Measurements from ENCODE around the gene TMIGD1.
"Not testable (repeated sequence)": the region's sequence is repeated elsewhere in the genome, so short reads cannot be mapped to it uniquely, and the experiment has no call there.

TMIGD1 gene

DNA sequence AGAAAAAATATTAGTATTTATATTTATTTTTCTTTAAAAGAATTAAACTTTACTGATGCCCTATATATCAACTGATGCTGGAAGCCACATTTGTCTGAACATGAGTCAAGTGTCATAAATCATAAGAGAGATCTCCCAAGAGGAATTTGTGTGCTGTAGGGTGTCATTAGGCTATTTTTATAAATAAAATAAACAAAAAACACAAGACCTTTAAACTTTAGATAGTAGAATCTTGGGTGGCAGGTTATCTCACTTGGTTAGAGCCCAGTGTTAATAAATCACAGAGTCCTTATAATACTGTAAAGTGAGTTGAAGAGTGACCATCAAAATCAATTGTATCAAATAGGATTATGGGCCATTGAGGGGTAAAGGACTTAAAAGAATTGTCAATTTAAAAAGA, 23.6 kb upstream of the TMIGD1 start:
- no peak for DNase-seq

DNA sequence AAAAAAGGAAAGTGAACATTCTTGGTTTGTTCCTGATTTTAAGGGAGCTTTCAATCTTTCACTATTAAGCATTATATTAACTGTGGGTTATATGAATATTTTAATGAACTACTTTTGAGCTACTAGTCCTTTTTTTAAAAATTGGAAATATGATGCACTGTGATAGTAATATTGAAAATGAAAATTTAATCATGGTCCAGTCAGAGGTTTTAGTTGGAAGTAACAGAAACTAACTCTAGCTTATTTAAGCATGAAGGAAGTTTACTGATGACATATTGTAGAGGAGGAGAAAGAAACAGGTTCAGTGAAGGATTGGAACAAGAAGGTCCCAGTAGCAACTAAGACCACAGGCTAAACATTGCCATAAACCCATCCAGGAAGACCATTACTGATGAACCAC, 20.8 kb upstream of the TMIGD1 start:
- DNase-seq, result no peak

GRCh38 chr17:30352240-30352814, 18.5 kb upstream of the TMIGD1 start:
- no peak for DNase-seq

DNA sequence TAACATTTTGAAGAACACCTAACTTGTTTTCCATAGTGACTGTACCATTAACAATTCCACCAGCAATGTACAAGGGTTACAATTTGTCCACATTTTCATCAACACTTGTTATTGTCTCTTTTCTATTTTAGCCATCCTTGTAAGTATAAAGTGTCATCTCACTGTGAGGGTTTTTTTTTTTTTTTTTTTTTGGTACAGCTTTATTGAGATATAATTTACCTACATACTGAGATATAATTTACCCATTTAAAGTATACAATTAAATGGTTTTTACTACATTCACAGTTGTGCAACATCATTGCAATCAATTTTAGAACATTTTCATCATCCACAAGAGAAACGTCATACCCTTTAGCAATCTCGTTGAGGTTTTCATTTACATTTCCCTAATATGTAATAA, 17.9 kb upstream of the TMIGD1 start:
- DNase-seq, result no peak

- not testable (repeated sequence) for DNase-seq
These were observed 17.4 kb upstream of the TMIGD1 start for GRCh38 chr17:30351263-30351662.

- no peak for DNase-seq
These were observed 15.4 kb upstream of the TMIGD1 start for GRCh38 chr17:30349252-30349651.

DNA sequence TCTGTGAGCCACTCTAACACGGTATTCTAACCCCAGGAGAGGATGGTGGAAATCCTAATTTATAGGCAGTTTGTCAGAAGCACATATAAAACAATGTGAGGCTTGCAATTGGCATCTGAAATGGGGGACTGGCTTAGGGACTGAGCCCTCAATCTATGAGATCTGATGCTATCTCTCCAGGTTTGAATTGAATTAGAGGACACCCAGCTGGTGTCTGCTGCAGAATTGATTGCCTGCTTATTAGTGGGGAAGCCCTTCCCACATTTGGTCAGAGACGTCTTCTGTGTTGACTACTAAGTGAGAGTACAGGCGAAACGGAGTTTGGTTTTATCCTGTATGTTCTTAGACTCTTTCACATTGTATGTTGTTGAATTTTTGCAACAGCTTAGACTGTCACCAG, 13.6 kb upstream of the TMIGD1 start:
- DNase-seq, result no peak

GRCh38 chr17:30346221-30346795, 12.5 kb upstream of the TMIGD1 start:
- no peak for DNase-seq

DNA sequence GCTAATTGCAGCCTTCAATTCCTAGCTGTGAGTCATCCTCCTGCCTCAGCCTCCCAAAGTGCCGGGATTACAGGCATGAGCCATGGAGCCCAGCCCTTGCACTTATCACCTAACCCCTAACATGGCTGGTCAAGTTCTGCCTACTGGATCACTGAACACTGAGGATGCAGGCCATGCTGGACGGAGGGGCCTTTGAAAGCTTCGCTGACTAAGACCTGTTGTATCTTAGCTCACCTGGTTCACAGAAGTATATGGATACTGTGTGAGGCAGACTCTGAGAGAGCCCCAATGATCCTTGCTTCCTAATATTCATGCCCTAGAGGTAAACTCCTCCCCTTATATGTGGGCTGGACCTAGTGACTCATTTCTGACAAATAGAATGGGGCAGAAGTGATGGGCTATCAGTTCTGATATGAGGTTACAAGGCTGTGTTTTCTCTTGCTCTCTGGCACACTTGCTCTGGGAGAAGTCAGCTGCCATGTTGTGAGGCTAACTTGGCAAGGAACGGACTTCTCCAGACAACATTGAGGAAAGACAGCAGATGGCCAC, 11.7 kb upstream of the TMIGD1 start:
- DNase-seq, result no peak

GRCh38 chr17:30345089-30345433, 11.2 kb upstream of the TMIGD1 start:
- DNase-seq, result no peak

DNA sequence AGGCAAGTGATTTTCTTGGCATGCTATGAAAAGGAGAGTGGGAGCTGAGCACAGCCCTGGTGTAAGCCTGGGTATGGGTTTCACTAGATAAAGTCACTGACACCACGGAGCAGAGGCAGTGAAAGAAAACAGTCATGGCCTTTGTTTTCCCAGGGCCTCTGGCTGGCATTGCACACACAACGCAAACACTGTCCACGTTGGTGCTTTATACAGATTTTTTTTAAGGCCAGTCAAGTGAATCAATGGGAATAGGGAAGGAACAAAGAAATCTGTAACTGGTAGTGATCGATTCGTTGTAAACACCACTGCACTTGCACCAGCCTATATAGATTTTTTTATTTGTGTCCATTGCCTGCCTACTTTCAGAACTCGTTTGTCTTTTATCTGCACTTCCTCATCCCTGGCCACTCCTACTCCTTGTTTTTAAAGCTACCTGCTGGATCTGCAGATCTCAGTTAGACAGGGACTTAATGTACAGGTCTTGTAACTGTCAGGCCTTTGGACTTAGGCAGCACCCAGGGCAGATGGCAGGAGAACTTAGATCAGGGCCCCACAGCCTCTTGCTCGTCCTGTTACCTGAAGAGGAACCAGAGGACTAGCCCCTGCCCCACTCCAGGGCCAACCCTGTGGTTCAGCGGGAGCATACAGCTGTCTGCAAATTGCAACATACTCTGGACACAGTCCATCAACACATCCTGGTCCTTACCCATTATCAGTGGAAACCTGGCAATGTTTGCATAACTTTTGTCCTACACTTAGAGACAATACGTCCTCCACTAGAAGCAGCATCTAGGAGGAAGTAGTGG, 10.6 kb upstream of the TMIGD1 start:
- no peak for DNase-seq

- no peak for DNase-seq
These were observed 9.9 kb upstream of the TMIGD1 start for GRCh38 chr17:30343796-30344195.

DNA sequence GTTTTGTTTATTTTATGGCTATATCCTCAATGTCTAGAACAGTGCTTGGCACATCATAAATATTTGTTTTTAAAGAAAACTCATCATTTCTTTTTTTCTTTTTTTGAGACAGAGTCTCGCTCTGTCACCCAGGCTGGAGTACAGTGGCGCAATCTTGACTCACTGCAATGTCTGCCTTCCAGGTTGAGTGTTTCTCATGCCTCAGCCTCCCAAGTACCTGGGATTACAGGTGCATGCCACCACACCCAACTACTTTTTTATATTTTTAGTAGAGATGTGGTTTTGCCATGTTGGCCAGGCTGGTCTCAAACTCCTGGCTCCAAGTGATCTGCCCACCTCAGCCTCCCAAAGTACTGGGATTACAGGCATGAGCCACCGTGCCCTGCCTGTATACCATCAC, 9.4 kb upstream of the TMIGD1 start:
- not testable (repeated sequence) for DNase-seq

DNA sequence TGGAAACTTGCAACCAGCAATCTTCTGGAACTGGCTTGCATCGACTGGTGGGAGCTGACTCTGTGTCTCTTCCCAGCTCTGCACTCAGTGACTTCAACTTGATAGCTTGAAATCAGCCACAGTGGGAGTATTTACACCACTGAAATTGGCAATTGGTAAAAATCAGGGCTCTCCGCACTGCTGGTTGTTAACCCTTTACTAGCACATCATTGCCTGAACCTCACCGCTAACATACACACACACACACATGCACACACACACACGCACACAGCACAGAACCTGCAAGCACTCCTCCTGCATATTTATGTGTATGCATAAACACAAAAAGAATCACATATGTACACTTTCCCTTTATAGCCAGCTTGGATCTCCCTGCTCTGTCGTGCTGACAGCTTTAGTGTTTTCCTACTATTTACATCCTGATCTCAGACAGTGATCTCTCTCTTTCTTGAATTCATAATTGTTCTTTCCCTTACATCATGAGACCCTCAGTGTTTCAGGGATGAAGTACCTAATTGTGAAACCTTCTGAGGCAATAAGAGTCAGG, 7.9 kb upstream of the TMIGD1 start:
- DNase-seq, result no peak

DNA sequence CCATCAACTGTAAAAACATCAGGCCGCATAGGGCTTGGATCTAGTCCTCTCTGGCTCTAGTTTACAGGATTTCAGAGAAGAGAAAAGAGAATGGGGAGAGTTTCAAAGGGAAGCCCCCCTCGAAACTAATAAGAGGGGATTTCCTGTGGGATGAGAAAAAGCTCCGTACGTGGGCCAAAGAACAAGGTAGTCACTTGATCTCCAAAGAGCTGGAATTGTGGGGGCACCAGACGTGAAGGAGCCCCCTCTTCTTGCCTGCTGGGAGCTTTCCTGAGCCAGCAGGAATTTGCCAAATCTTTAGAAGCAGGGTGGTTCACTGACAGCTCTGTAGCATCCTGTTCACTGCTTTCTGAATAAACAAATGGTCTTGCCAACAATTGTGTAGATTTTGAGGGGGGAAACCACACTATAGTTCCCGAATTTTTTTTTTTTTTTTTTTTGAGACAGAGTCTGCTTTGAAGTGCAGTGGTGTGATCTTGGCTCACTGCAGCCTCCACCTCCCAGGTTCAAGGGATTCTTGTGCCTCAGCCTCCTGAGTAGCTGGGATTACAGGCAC, 7.0 kb upstream of the TMIGD1 start:
- DNase-seq, result no peak

DNA sequence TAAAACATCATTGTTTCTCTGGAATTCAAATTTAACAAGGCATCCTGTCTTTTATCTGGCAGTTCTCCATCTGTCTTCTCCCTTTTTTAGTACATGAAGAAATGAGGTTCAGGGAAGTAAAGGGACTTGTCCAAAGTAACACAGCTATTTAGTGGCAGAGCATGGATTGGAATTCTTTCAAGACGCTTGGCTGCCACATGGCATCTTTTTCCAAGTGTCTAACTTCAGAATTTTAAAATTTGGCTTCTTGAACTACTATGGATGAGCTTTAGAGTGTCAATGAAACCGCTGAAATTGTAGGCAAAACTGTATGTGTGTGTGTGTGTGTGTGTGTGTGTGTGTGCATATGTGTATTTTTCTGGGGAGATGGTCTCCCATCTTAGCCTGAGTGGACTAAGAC, 5.2 kb upstream of the TMIGD1 start:
- DNase-seq, result no peak

- DNase-seq, result no peak
These were observed 3.6 kb upstream of the TMIGD1 start for GRCh38 chr17:30337393-30337999.

GRCh38 chr17:30336369-30337171, 2.7 kb upstream of the TMIGD1 start:
- no peak for DNase-seq

DNA sequence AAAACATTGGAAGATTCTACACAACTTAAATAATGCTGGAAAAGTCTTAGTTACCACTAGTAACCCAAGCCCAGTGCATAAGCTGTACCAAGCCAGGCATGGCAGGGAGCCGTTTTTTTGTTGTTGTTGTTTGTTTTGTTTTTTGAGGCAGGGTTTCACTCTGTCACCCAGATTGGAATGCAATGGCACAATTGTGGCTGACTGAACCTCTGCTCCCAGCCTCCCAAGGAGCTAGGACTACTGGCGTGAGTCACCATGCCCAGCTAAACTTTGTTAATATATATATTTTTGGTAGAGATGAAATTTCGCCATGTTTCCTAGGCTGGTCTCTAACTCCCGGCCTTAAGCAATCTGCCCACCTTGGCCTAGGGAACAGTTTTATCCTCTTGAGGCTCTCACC, 564 bp upstream of the TMIGD1 start:
- DNase-seq, result no peak

GRCh38 chr17:30332057-30332542, 1.8 kb downstream of the TMIGD1 start:
- no peak for DNase-seq

DNA sequence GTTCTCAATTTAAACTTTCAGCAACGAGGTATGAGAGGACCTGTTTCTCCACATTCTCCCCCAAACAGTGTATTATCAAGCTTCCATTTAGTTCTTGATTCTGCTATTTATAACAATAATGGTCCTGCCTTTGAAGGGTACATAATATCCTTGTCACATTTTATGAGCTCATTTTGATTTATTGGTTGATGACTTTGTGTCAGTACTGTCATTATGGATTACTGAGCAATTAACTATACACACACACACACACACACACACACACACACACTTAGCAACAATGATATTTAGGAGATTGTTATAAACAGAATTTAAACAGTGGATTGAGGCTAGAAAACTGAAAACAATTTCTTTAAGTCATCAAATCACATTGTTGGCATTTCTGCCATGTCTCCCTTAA, 7.0 kb downstream of the TMIGD1 start:
- no peak for DNase-seq

DNA sequence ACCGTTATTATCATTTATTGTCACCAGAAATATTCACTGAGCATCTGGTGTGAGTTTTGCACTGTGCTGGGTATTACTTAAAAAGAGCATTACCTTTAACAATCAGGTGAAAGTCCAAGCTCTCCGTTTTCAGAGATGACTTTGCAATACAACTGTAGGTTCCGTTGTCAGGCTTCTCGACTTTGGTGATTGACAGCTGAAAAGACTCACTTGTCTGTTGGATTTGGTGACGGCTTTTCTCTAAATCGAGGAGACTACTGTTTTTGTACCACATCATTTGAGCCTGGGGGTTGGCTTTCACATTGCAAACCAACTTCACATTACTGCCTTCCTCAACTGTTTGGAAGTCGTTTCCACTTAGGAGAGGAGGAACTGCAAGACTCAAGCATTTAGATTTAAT, 9.1 kb downstream of the TMIGD1 start:
- no peak for DNase-seq
